Gastroesophageal sphincter (tissue), 4 donors: ENCODE data around the gene NNAT. TPM values are rescaled to one million over a fixed set of nuclear protein-coding genes. Genes with fewer than 3 reads are reported as not detected.
A peak's percentile ranks its signal among the peaks of the same experiment; 100 is the strongest.

ENCODE experiments used
- ATAC-seq: fragments of 150-250 bp; one replicate; pipeline ENCODE4 v1.9.1; 2016; ENCODE audit warnings: mild to moderate bottlenecking, moderate library complexity
- H3K27ac ChIP-seq, 4 donors: fragments of 200-600 bp; sonication (generic) in 3 of 4; 1 replicate in 3 of 4; 2 replicates in 1 of 4; pipeline ENCODE4 v1.5.1; 2016 to 2019
- H3K27me3 ChIP-seq: fragments of 200-600 bp; sonication (generic); one replicate; pipeline ENCODE4 v1.5.1; 2019
- H3K36me3 ChIP-seq, 2 donors: fragments of 200-600 bp; sonication (generic); one replicate each; pipeline ENCODE4 v1.5.1; 2019; ENCODE audit warnings: control low read depth in 1 of 2
- H3K4me1 ChIP-seq, 3 donors: fragments of 200-600 bp; sonication (generic); 1 replicate in 2 of 3; 2 replicates in 1 of 3; pipeline ENCODE4 v1.5.1; 2016 to 2019; ENCODE audit warnings: control low read depth in 2 of 3
- H3K4me3 ChIP-seq, 2 donors: fragments of 200-600 bp; sonication (generic); one replicate each; pipeline ENCODE4 v1.5.1; 2019; ENCODE audit warnings: mild to moderate bottlenecking in 1 of 2, moderate library complexity in 1 of 2
- H3K9me3 ChIP-seq, 3 donors: fragments of 200-600 bp; sonication (generic); one replicate each; pipeline ENCODE4 v1.5.1; 2017 to 2019; ENCODE audit warnings: control low read depth in 2 of 3
- CTCF ChIP-seq, 4 experiments: fragments of 200-600 bp in 2 of 4; fragments of 450-650 bp in 2 of 4; sonication (generic) in 1 of 4; IDR thresholded peaks; one replicate each; pipeline ENCODE4 v1.5.1; 2017 to 2019; ENCODE audit warnings: antibody characterized with exemption in 4 of 4, mild to moderate bottlenecking in 2 of 4, moderate library complexity in 2 of 4
- EP300 ChIP-seq: sonication (generic); formaldehyde crosslinking; IDR thresholded peaks from one replicate; pipeline ENCODE4 v1.6.1; 2017; ENCODE audit warnings: antibody characterized with exemption, mild to moderate bottlenecking
- POLR2A ChIP-seq, 2 donors: fragments of 450-650 bp; IDR thresholded peaks; one replicate each; pipeline ENCODE4 v1.6.1; 2017; ENCODE audit warnings: antibody characterized with exemption in 2 of 2, mild to moderate bottlenecking in 2 of 2, moderate library complexity in 1 of 2
- POLR2AphosphoS5 ChIP-seq: sonication (generic); formaldehyde crosslinking; IDR thresholded peaks from one replicate; pipeline ENCODE4 v1.6.1; 2017; ENCODE audit warnings: antibody characterized with exemption
- WGBS, 2 donors: methylation state at CpG; one replicate each; pipeline ENCODE4 v1.1.5; 2018; ENCODE audit warnings: low coverage in 1 of 2; 5-methylcytosine and 5-hydroxymethylcytosine counted together
- total RNA-seq, 4 donors: library from RNA; depleted of rRNA; stranded (reverse); fragments of >200 nt; gene quantifications; one replicate each; pipeline ENCODE4 v1.1.0, GENCODE V29; 2016

NNAT gene
- total RNA-seq, 4 donors from 2014 or later: 3.3 to 8.8 (median 7.7) TPM

- Histone ChIP-seq H3K9me3 (no peaks in the 10 kb centered on the region), H3K4me1 (peaks cover 0 to 15% (median 0%) of the 10 kb centered on the region in 3 donors), H3K27me3 (peaks cover 53% of the 10 kb centered on the region), H3K4me3 (no peak overlapping the region), H3K27ac (no peak overlapping the region), H3K36me3 (no peaks in the 10 kb centered on the region)
- ATAC-seq: no peak
- WGBS, 2 donors: 36 to 62% methylated on average over 3 of the region's 3 CpGs
- TF ChIP-seq POLR2A (IDR thresholded peaks at IDR 0.05) (no peak), CTCF (IDR thresholded peaks at IDR 0.05) (no peak), POLR2AphosphoS5 (no peak), EP300 (no peak)
These were observed 41.8 kb downstream of the NNAT start for GRCh38 chr20:37562695-37563480.

- Histone ChIP-seq H3K27ac (no peak overlapping the region), H3K9me3 (no peaks in the 10 kb centered on the region), H3K4me1 (peaks cover 0 to 15% (median 0%) of the 10 kb centered on the region in 3 donors), H3K4me3 (no peak overlapping the region), H3K36me3 (no peaks in the 10 kb centered on the region), H3K27me3 (peaks cover 58% of the 10 kb centered on the region)
- no peak for TF ChIP-seq CTCF (IDR thresholded peaks at IDR 0.05)
- TF ChIP-seq EP300: no peak
- no peak for TF ChIP-seq POLR2A (IDR thresholded peaks at IDR 0.05)
- TF ChIP-seq POLR2AphosphoS5: no peak
- no peak for ATAC-seq
- no CpG with 5 or more reads among the region's 19 CpGs for WGBS, 2 donors
These were observed 43.0 kb downstream of the NNAT start for GRCh38 chr20:37564016-37564387.

- Histone ChIP-seq H3K4me1 (peaks cover 0 to 15% (median 0%) of the 10 kb centered on the region in 3 donors), H3K27me3 (peaks cover 63% of the 10 kb centered on the region), H3K9me3 (no peaks in the 10 kb centered on the region), H3K27ac (no peak overlapping the region), H3K4me3 (no peak overlapping the region), H3K36me3 (no peaks in the 10 kb centered on the region)
- WGBS, 2 donors: 7 to 71% methylated on average over 3 to 7 of the region's 34 CpGs
- TF ChIP-seq EP300: no peak
- no peak for TF ChIP-seq POLR2A (IDR thresholded peaks at IDR 0.05)
- TF ChIP-seq CTCF (IDR thresholded peaks at IDR 0.05): peak in 3 of 4 experiments; percentile 76 to 96 (median 78)
- no peak for ATAC-seq
These were observed 43.5 kb downstream of the NNAT start for GRCh38 chr20:37564388-37565133.

GRCh38 chr20:37565134-37565811 lies 44.2 kb downstream of the NNAT start:
- TF ChIP-seq POLR2AphosphoS5 (no peak), EP300 (no peak), CTCF (IDR thresholded peaks at IDR 0.05) (no peak), POLR2A (IDR thresholded peaks at IDR 0.05) (no peak)
- Histone ChIP-seq H3K27me3 (peaks cover 70% of the 10 kb centered on the region), H3K36me3 (no peaks in the 10 kb centered on the region)

More at GRCh38 chr20:37565134-37565811, 44.2 kb downstream of the NNAT start:
- Histone ChIP-seq H3K4me3 (no peak overlapping the region), H3K4me1 (peaks cover 0 to 15% (median 0%) of the 10 kb centered on the region in 3 donors), H3K27ac (no peak overlapping the region), H3K9me3 (no peaks in the 10 kb centered on the region)
- ATAC-seq: no peak
- WGBS, 2 donors: 61 to 72% methylated on average over 7 to 12 of the region's 14 CpGs
